ENCODE measurements around the gene FHAD1. TPM values are rescaled to one million over a fixed set of nuclear protein-coding genes. Genes with fewer than 3 reads are reported as not detected.

Gene FHAD1
- total and polyA plus RNA-seq, 2 donors (not counting 3 experiments of a cell fraction or from before 2014, with no cell fraction given) = 0.04 to 0.69 TPM

- ChIA-PET CTCF (interaction anchor here (1.0 to 1.3 kb wide), 2 partner anchors 51 to 58 kb away, joined by 3 to 4 read pairs; no protein-coding TSS in a partner anchor), POLR2A (no interaction called here)
- peaks cover 0 to 3% of the 10 kb centered on the region in 2 experiments for H3K36me3 ChIP-seq (ENCODE audit: control insufficient read depth in 2 of 2, extremely low read depth in 1 of 2, insufficient read depth in 2 of 2, low read length in 2 of 2)
- no peak for DNase-seq (ENCODE audit: low read depth, low spot score)
- dilution Hi-C loops (cut with MboI; ENCODE audit: extremely low pct_ligation_motif_present, low sequenced_read_pairs) = no loop called here
- no peaks in the 10 kb centered on the region for H3K9me3 ChIP-seq (replicated peaks; ENCODE audit: control insufficient read depth, insufficient read depth, low read length)
- H3K4me1 ChIP-seq (ENCODE audit: control insufficient read depth, extremely low read depth, insufficient read depth, low read length) = peaks cover 3% of the 10 kb centered on the region
- no peak overlapping the region for H3K4me2 ChIP-seq (ENCODE audit: insufficient read depth, low read length)
- no peak overlapping the region for H2AFZ ChIP-seq (ENCODE audit: low read depth, low read length)
- H3K4me3 ChIP-seq (replicated peaks in 1 of 3; ENCODE audit: insufficient read depth in 1 of 3, low read depth in 1 of 3, low read length in 3 of 3) = no peak overlapping the region
- intact Hi-C loops (cut with micrococcal nuclease) = no loop called here
- H3K9ac ChIP-seq (replicated peaks; ENCODE audit: extremely low read depth, insufficient read depth, low read length) = no peak overlapping the region
- no peaks in the 10 kb centered on the region for H3K79me2 ChIP-seq (ENCODE audit: control insufficient read depth, insufficient read depth, low read length)
- BruUV-seq (replicated peaks) = no TSS peak
- H3K27ac ChIP-seq (ENCODE audit: insufficient read depth, low read depth, low read length) = no peak overlapping the region
- H3K27me3 ChIP-seq (ENCODE audit: control insufficient read depth in 2 of 2, insufficient read depth in 2 of 2, low read length in 2 of 2) = no peaks in the 10 kb centered on the region
- FAIRE-seq = no peak
- no peak for TF ChIP-seq POLR2AphosphoS5 (IDR thresholded peaks at IDR 0.05; ENCODE audit: insufficient read depth, low read depth, low read length)
- TF ChIP-seq FOS (IDR thresholded peaks at IDR 0.05; ENCODE audit: borderline replicate concordance, insufficient read depth, low read length) = no peak
- no peak for TF ChIP-seq CTCF (IDR thresholded peaks at IDR 0.05; ENCODE audit: extremely low read depth in 1 of 2, insufficient read depth in 1 of 2, low read depth in 1 of 2, low read length in 2 of 2)
- TF ChIP-seq MYC (IDR thresholded peaks at IDR 0.05; ENCODE audit: low read depth, low read length) = no peak
- TF ChIP-seq JUN (IDR thresholded peaks at IDR 0.05; ENCODE audit: borderline replicate concordance, insufficient read depth, insufficient read length, low read depth) = no peak
- no peak for TF ChIP-seq MAX (IDR thresholded peaks at IDR 0.05; ENCODE audit: insufficient read depth, insufficient read length)
- no peak for TF ChIP-seq EZH2 (IDR thresholded peaks at IDR 0.05; ENCODE audit: borderline replicate concordance, low read depth, low read length, severe bottlenecking)
- no peak for TF ChIP-seq POLR2A (IDR thresholded peaks at IDR 0.05; ENCODE audit: low read depth, low read length)
- no peak for TF ChIP-seq GATA2 (IDR thresholded peaks at IDR 0.05; ENCODE audit: insufficient read depth, insufficient read length, low read depth, low read length)
- no peaks in the 10 kb centered on the region for H4K20me1 ChIP-seq (replicated peaks; ENCODE audit: control insufficient read depth, extremely low read depth, insufficient read depth, low read length)
- no peaks in the 10 kb centered on the region for H3K9me1 ChIP-seq (replicated peaks; ENCODE audit: control insufficient read depth, extremely low read depth, insufficient read depth, low read length)
These were observed 36.2 kb upstream of the FHAD1 start for GRCh38 chr1:15210651-15211375.

Data from endothelial cell of umbilical vein (primary cell).